ENCODE measurements around the gene PNISR.

PNISR gene

DNA sequence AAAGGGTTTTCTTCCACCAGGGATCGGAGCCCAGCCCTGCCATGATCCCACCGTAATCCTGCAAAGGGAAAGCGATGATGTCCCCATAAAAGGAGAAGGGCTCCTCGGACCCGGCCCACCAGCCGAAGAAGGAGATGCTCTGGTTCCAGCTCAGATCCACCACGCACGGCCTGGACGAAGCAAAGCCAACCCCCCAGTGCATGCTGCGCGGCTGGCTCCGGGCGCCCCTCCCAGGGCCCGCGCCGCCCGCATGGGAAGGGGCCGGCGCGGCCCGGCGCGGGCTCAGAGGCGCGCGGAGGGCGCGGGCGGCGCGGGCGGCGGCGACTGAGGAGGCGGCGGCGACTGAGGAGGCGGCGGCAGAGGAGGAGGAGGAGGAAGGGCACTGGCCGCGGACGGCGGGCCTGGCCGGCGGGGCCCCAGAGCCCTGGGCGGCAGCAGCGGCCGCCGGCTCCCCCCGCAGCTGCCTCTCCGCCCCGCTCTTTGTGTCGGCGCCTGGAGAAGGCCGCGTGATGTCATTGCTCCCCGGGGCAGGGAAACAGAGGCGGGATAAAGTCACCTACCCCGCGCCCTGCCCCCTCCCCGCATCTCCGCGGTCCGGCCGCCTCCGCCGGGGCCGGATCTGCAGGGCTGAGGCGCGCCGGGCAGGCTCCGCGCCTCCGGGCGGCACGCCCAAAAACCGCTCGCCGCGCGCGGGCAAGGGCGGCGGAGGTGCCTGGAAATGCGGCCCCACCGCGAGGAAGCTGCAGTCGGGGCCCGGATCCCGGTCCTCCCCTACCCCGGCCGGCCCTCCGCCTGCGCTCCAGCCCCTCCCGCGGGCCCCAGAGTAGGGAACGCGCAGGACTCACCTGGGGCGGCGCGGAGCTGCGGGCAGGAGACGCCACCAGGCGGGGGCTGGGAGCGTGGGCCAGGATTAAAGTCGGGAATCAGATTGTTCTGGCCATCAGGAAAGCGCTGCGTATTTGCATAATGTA lies 75.7 kb downstream of the PNISR start, which contains the start of gene FAXC:
Gene FAXC, minus strand, starts transcription at position 504 of the 971 bp plus-strand sequence. Its CDS starts 302 bp downstream, at position 202.
- H3K27ac ChIP-seq = no peak within 1 kb of the TSS
- TF ChIP-seq, protein P1, sequence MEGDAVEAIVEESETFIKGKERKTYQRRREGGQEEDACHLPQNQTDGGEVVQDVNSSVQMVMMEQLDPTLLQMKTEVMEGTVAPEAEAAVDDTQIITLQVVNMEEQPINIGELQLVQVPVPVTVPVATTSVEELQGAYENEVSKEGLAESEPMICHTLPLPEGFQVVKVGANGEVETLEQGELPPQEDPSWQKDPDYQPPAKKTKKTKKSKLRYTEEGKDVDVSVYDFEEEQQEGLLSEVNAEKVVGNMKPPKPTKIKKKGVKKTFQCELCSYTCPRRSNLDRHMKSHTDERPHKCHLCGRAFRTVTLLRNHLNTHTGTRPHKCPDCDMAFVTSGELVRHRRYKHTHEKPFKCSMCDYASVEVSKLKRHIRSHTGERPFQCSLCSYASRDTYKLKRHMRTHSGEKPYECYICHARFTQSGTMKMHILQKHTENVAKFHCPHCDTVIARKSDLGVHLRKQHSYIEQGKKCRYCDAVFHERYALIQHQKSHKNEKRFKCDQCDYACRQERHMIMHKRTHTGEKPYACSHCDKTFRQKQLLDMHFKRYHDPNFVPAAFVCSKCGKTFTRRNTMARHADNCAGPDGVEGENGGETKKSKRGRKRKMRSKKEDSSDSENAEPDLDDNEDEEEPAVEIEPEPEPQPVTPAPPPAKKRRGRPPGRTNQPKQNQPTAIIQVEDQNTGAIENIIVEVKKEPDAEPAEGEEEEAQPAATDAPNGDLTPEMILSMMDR (conservative IDR thresholded peaks at IDR 0.05; ENCODE audit: low read depth) = peak; percentile 58
- peak; percentile 60 for DNase-seq (ENCODE audit: low spot score)
- CTCF ChIA-PET = interaction anchor here (0.6 to 1.1 kb wide), 4 partner anchors 12 to 31 kb away, joined by 3 to 5 read pairs (median 4); no protein-coding TSS in a partner anchor
- POLR2A ChIA-PET (ENCODE audit: low non-redundant PET) = interaction anchor here (0.6 kb wide), 1 partner anchor 44 kb away, joined by 4 read pairs; the partner anchor contains the start of gene COQ3

DNA sequence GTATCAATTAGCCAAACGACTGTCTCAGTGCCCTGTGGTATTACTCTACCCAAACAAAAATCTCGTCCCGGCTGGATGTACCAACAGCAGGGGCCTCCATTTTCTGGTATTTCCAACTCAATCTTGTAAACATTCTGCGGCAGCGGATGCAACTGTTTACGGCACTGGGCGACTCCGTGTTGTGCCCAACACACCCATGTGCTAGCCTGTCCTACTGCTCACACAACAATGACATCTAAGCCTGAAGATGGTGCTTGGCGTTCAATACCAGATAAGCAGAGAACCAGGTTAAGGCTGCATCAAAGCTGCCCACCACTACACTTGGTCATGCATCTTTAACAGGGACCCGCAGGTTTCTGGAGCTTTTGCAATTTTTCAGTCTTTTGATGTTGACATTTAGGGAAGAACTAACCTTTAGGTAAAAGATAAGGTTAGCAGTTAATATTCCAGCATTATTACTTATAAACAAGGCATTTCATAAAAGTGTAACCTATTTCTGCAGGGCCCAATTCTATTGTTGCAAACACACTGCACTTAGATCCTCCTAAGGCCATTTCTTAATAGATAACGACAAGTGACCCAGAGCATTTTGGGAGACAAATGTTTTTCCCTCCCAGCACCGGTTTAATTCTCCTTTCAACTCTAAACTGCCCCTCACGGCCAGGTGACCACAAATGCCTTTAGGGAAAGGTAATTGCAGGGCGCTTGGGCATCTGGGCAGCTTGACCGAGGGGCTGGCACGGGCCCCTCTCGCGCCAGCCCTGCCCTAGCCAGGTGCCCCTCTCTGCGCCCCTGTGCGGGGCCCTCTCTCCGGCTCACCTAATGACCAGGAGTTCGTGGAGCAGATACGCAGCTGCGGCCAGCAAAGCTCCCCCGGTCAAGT lies 76.6 kb downstream of the PNISR start:
- no peak overlapping the region for H3K27ac ChIP-seq
- TF ChIP-seq, protein P1 (conservative IDR thresholded peaks at IDR 0.05; ENCODE audit: low read depth) = no peak
- ChIA-PET CTCF (interaction anchor here (0.6 to 1.8 kb wide), 4 partner anchors 11 to 73 kb away, joined by 4 to 9 read pairs (median 5); no protein-coding TSS in a partner anchor), POLR2A (ENCODE audit: low non-redundant PET) (interaction anchor here (0.6 kb wide), 1 partner anchor 45 kb away, joined by 4 read pairs; the partner anchor contains the start of gene COQ3)
- no peak for DNase-seq (ENCODE audit: low spot score)
